Stimulated activated CD8-positive, alpha-beta memory T cell treated with anti-CD3 and anti-CD28 coated beads, Interleukin-7, amount 100 ng/mL, for 24 hours (primary cell): ENCODE results near the gene SIGLEC7.

ENCODE experiments used
- DNase-seq: peaks from one replicate; pipeline ENCODE4 v3.0.0-alpha.2; 2020; ENCODE audit warnings: low read depth

The SIGLEC7 gene

GRCh38 chr19:51119101-51119500 lies 23.0 kb upstream of the SIGLEC7 start:
- DNase-seq = no peak

- DNase-seq = no peak
Observed at GRCh38 chr19:51119611-51120010, 22.5 kb upstream of the SIGLEC7 start.

GRCh38 chr19:51120160-51120559 lies 21.9 kb upstream of the SIGLEC7 start:
- no peak for DNase-seq

GRCh38 chr19:51121257-51121656 lies 20.8 kb upstream of the SIGLEC7 start:
- DNase-seq = no peak

- no peak for DNase-seq
Observed at GRCh38 chr19:51122112-51122981, 19.8 kb upstream of the SIGLEC7 start.

- no peak for DNase-seq
Observed at GRCh38 chr19:51123381-51123800, 18.7 kb upstream of the SIGLEC7 start.

GRCh38 chr19:51123802-51124201 lies 18.3 kb upstream of the SIGLEC7 start:
- DNase-seq = no peak

DNA sequence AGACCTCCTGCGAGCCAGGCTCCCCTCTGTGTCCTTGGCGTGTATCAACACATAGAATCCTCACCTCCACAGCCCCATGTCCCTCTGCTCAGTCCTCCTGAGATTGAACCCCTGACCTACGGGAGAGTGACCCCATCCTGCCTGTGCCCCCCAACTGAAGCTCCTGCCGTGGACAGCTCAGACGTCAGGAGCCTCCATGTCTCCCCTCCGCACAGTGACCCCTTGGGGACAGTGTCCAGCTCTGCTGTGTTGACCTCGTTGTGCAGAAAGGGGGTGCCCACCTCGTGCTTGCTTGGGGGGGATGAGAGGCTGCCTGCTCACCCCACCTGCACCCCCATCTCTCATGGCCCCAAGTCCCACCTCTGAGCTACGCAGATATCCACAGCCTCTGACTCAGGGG lies 17.9 kb upstream of the SIGLEC7 start:
- DNase-seq = no peak

DNA sequence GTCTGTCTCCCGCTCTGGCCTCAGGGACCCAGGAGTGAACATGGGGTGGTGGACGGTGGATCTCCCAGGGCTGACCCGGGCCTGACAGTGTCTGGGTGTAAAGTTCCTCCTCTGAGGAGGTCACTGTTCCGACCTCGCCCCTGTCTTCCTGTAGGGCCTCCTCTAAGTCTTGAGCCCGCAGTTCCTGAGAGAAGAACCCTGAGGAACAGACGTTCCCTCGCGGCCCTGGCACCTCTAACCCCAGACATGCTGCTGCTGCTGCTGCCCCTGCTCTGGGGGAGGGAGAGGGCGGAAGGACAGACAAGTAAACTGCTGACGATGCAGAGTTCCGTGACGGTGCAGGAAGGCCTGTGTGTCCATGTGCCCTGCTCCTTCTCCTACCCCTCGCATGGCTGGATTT lies 17.4 kb upstream of the SIGLEC7 start, which contains the start of gene SIGLEC9:
SIGLEC9 (plus strand) TSS at position 178 of the 400 bp plus-strand sequence; CDS start at position 247, 69 bp downstream.
- no peak for DNase-seq

DNA sequence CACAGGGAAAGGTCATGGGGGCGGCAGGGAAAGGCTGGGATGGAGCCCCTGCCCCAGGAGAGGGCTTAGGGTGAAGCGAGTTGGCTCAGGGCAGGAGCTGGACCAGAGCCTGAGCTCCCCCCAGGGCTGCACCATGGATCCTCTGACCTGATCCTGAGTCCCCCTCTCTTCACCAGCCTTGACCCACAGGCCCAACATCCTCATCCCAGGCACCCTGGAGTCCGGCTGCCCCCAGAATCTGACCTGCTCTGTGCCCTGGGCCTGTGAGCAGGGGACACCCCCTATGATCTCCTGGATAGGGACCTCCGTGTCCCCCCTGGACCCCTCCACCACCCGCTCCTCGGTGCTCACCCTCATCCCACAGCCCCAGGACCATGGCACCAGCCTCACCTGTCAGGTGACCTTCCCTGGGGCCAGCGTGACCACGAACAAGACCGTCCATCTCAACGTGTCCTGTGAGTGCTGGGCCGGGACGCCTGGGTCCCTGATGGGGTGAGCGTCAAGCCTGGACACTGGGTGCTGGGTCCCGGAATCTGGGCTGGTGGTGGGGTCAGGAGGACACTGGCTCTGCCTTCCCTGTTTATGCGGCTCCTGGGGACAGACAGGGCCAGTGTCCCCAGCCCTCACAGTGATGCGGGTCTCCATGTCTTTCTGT lies 16.6 kb upstream of the SIGLEC7 start:
- no peak for DNase-seq

- DNase-seq = no peak
Observed at GRCh38 chr19:51127032-51127431, 15.1 kb upstream of the SIGLEC7 start.

DNA sequence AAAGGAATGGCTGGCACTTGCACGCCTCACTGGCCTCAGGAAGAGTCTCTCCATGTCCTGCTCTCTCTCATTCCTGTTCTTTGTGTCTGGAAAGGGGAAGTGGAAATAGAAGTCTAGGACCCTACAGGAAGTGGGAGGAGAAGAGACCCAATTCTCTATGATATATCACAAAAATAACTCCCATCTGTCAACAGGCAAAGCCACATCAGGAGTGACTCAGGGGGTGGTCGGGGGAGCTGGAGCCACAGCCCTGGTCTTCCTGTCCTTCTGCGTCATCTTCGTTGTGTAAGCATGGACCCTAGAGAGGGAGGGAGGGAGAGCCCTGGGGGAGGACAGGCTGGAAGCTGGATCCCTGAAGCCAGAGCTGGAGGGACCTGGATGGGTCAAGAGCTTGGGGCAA lies 14.3 kb upstream of the SIGLEC7 start:
- no peak for DNase-seq

GRCh38 chr19:51128227-51128626 lies 13.9 kb upstream of the SIGLEC7 start:
- DNase-seq = no peak

GRCh38 chr19:51129716-51130115 lies 12.4 kb upstream of the SIGLEC7 start:
- no peak for DNase-seq

- no peak for DNase-seq
Observed at GRCh38 chr19:51131780-51132680, 10.1 kb upstream of the SIGLEC7 start.

DNA sequence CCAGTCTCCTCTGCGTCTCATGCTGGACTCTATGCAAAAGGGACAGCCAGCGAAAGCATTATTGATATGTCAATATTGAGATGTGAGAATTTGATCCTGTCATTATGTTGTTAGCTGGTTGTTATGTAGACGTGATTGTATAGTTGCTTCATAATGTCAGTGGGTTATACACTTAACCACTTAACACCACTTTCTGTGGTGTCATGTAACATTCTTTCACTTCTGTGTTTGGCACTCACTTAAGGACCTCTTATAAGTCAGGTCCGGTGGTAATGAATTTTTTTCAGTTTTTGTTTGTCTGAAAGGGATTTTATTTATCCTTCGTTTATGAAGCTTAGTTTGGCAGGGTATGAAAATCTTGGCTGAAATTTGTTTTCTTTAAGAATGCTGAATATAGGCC lies 7.1 kb upstream of the SIGLEC7 start:
- no peak for DNase-seq

GRCh38 chr19:51135986-51136762 lies 5.9 kb upstream of the SIGLEC7 start:
- no peak for DNase-seq

DNA sequence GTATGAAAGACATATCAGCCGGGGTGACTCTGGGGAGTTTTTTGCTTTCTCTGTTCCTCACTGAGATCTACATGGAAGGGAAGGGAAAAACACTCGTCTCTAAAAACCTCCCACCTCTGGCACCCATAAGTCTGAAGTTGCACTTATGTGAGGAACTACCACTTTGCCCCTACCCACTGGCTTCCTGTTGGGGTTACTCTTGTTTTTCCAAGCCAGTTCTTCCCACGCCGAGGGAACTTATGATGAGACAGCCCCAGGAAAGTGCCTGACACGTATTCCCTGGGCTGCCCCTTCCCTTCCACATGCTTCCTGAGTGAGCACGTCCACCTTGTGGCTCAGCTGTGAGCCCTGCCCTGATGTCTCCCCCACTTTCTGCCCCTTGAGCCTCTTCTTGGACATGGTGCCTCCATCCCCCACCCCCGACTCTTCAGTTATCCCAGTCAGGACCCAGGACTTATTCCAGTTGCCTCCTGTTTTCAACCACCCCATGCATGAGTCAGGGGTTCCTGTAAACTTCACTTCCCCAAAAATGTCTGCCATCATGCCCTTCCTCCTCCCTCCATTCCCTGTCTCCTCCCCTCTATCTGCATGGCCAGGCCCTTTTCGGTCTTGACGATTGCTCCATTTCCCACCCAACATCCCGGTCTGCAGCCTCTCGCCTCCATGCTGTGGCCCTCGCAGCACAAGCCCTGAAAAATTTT lies 5.1 kb upstream of the SIGLEC7 start:
- no peak for DNase-seq

GRCh38 chr19:51137792-51138425 lies 4.2 kb upstream of the SIGLEC7 start:
- DNase-seq = no peak

DNA sequence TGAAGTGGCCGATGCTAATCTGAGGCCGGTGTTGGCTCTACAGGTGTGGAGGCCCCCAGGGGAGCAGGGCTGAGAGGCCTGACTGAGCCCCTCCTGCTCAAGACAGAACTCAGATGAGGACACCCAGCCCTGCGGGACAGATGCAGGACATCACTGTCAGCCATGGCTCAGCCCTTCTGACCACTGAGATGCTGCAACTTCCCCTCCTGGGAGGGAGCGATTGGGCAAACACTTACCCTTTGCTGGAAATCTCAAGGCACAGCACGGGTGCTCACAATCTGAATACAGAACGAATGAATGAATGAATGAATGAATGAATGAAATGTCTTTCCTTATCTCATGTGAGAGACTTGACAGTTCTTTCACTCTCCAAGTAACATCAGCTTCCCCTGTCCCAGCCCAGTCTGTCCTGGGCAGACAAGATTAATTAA lies 3.5 kb upstream of the SIGLEC7 start:
- no peak for DNase-seq
